GM19328 (cell line): Measurements from ENCODE around the gene IQCK.
A peak's percentile ranks its signal among the peaks of the same experiment; 100 is the strongest.
"Not testable (repeated sequence)": the region's sequence is repeated elsewhere in the genome, so short reads cannot be mapped to it uniquely, and the experiment has no call there.

ENCODE experiments used
- ATAC-seq: cut with Tn5 transposase; IDR thresholded peaks from one replicate; pipeline ENCODE4 v1.9.1; 2021; ENCODE audit warnings: mild to moderate bottlenecking, moderate library complexity; ENCODE audit not compliant: unreplicated experiment

Gene IQCK, protein sequence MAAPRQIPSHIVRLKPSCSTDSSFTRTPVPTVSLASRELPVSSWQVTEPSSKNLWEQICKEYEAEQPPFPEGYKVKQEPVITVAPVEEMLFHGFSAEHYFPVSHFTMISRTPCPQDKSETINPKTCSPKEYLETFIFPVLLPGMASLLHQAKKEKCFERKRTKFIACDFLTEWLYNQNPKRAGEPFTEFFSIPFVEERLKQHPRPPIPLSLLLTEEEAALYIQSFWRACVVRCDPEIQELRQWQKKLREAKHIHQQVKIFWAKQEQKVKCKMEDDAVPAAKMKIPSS

DNA sequence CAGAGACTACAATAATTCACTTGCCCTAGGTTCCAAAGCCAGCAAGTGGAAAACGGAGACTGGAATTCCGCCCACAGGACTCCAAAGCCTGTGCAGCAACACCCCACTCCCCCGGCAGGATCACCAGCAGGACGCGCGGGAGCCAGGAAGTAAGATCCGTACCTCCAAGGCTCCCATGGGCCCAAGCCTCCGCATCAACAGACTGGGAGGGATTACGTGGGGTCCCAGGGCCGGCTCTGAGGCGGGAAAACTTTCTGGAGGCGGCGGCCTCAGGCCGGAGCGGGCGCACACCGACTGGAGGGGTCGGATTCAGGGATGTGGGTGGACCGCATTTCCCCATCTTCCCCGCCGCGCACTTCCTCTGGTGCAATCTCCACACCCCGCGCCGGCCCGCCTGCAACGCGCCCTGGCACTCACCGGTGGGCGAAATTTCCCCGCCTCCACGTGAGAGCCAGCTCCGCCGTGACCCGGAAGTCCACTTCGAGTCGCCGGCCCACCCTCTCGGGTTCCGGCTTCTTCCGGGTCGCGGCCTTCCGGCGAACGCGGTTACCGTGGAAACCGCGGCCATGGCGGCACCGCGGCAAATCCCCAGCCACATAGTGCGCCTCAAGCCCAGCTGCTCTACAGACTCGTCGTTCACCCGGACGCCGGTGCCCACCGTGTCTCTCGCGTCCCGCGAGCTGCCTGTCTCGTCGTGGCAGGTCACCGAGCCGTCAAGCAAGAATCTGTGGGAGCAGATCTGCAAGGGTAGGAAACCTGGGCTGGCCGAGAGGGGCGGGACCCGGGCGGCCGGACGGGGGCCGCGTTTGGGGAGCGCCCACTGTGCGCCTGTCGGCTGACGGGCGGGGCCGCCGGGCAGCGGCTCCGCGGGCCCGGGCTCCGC lies at the start of gene IQCK, which contains the start of gene KNOP1:
Gene IQCK, plus strand, starts transcription at position 531 of the 883 bp plus-strand sequence. Its CDS starts 36 bp downstream, at position 567.
Gene KNOP1, minus strand, starts transcription at position 487 of the 883 bp plus-strand sequence. CDS start 3,192 bp downstream, outside the sequence.
- peak; percentile 93 for ATAC-seq

DNA sequence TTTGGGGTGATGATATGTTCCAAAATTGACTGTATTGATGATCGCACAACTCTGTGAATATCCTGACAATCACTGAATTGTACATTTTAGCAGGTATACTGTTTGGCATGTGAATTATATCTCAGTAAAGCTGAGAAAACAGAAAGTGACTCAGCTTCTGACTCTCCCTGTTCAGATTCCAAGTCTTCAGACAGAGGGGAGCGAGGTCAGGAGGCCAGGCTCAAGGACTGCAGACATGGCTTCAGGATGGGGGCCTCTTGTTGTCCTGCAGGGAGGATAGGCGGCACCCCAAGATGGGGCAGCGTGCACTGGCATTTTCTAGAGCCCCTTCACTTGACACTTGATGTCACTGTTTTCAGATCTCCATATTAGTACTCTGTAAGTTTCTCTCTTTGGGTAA lies 45.7 kb upstream of the IQCK start:
- ATAC-seq: no peak

DNA sequence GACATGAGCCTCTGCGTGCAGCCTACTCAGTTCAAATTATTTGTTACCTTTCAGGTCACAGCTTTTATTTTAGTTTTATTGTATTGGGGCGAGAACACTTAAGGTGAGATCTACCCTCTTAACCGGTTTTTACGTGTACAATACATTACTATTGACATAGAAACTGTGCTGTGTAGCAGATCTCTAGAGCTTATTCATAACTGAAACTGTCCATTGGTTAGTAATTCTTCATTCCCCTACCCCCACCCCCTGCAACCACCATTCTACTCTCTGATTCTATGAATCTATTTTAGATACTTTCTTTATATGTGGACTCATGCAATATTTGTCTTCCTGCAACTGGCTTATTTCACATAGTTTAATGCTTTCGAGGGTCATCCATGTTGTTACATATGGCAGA lies 43.6 kb upstream of the IQCK start:
- ATAC-seq: no peak

DNA sequence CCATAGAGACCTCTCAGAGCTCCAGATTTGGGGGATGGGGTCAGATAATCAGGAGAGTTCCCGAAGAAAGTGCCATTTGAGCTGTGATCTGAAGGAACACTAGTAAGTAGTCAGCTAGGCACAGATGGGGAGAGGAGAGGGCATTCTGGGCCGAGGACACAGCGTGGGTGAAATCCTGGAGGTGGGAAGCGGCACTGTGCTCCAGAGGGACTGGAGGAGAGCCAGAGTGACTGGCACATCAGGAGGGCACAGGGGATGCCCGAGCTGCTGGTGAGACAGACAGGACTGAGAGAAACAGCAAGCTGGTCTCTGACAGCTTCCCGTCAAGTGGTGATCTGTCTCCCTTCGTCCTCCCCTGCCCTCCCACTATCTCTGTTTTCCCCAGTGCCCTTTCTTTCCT lies 40.7 kb upstream of the IQCK start:
- no peak for ATAC-seq

DNA sequence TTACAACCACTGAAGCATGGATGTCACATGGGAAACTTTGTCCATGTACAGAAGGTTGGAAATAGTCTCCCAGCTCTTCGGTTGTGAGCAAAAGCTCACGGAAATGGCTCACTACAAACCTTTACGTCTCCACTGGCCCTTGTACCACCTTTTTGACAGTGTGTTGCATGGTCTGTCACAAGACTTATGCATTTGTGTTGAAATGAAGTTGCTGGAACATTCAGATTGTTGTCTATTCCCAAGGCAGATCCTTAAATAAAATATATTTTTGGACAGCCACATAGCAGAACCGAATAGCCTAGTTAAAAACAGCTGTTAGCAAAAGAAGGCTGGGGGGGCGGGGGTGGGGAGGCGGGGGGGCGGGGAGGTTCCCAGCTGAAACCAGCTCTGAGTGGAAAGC lies 39.3 kb upstream of the IQCK start:
- ATAC-seq: no peak

DNA sequence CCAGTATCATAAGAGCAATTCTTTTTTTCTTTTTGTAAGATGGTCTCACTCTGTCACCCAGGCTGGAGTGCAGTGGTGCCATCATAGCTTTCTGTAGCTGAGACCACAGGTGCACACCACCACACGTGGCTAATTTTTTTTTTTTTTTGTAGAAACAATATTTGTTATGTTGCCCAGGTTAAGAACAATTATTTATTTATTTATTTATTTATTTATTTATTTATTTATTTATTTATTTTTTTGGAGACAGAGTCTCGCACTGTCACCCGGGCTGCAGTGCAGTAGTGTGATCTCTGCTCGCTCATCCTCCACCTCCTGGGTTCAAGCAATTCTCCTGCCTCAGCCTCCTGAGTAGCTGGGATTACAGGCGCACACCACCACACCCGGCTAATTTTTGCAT lies 38.8 kb upstream of the IQCK start:
- not testable (repeated sequence) for ATAC-seq

DNA sequence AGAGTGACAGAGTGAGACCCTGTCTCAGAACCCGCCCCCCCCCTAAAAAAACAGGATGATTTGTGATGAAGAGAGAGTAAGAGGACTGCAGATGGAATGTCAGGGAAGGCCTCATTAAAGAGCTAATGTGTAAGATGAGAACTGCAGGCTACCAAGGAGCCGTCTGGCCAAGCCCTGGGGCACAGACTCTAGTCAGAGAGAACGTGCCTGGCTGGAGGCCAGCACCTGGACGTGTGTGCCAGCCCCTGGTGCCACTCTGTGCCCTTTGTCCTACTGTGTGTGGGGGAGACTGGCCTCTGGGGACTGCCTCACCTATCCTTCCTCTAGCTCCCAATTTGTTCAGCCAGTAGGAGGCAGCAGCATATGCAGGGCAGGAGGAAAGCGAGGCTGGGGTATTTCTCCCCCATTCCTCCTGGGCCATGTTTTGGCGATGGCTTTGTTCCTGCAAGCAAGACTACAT lies 37.2 kb upstream of the IQCK start:
- no peak for ATAC-seq

DNA sequence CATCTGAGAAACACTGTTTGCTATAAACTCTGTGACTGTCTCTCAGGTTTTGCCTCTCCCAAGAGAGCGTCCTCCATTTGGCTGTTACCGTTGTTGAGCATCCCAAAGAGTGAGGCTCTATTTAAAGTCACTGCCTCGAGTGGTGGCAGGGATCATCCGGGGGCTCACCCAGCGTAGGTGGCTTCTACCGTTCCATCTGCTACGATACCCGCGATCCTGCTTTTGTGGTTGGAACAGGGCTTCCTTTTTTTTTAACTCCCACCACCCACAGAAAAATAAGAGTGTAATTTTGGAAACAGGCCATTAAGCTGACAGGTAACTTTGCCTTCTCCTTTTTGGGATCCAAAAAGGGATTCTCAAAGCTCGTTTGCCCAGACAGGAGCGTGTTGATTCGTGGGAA lies 36.4 kb upstream of the IQCK start:
- ATAC-seq: no peak

DNA sequence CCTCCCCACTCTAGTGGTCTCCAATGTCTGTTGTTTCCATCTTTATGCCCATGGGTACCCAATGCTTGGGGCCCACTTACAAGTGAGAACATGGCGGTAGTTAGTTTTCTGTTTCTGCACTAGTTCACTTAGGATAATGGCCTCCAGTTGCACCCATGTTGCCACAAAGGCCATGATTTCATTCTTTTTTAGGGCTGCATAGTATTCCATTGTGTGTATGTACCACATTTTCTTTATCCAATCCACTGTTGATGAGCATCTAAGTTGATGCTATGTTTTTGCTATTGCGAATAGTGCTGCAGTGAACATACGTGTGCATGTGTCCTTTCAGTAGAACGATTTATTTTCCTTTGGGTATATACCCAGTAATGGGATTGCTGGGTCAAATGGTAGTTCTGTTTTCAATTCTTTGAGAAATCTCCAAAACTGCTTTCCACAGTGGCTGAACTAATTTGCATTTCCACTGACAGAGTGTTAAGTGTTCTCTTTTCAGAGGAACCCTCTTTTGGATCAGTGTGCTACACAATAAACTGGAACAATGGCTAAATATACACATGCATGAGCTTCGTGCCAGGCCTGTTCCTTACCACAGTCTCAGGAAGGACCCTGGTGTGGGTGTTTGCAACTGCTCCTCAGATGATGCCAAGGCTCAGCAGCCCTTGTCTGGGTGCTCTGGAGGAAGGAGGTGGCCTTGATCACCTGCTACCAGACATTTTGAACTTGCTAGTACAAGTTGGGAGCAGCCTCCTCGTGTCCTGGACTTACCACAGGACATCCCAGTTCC lies 34.4 kb upstream of the IQCK start:
- no peak for ATAC-seq

DNA sequence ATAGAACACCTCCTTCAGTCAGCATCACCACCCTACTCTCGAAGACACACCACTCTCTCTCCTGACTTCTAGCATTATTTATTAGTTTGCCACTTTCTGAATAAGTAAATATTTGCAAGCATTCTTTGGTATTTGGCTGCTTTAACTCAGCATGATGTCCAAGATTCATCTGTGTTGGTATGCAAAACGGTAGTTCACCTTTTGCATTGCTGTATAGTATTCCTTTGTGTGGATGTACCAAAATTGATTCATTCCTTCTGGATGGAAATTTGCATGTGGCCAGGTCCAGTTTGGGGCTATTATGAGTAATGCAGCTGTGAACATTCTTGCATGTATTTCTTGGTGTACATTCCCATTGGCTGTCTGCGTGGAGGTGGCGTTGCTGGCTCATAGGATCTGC lies 32.9 kb upstream of the IQCK start:
- ATAC-seq: no peak

DNA sequence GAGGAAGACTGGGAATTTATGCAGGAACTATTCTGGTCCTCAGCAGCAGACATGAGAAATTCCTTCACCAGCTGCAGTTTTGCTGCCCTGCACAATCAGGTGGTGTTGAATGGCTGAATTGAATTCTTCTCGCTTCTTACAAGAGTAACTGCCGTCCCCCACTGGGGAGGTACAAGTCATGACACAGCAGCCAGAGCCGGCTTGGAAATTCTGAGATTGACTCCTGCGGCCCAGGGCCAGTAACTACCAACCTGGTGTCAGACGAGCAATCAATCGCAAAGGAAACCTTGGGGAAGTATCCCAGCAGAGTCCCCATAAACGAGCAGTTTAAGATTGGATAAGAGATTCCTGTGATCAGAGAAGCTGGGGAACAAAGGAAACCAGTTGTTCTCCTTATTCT lies 30.8 kb upstream of the IQCK start:
- ATAC-seq: no peak

DNA sequence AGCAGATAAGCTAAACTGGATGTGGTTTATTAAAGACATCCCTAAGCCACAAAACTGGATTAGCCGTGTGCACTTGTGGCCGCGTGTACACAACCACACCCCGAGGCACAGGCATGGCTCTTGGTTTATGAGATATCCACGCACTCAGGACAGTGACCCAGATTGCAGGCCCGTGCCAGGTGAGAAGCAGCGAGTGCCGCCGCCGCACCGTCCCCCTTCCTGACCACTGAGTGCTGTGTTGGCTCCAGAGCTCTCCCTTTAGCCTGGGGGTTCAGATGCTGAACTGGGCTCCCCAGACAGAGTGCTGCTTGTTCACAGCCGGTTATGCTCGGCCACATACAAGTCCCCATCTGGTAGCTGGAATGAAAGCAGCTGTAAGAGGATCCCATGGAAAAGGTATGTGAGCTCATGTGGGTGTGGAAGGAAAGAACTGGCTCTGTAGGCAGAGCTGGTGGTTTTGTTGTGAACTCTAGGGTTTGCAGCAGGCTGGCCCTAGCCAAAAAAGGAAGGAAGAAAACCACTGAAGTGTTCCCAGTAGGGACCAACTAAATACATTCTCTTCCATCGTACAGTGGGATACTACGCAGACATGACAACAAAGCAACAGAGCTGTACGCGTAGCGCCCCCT lies 29.6 kb upstream of the IQCK start:
- ATAC-seq: no peak

DNA sequence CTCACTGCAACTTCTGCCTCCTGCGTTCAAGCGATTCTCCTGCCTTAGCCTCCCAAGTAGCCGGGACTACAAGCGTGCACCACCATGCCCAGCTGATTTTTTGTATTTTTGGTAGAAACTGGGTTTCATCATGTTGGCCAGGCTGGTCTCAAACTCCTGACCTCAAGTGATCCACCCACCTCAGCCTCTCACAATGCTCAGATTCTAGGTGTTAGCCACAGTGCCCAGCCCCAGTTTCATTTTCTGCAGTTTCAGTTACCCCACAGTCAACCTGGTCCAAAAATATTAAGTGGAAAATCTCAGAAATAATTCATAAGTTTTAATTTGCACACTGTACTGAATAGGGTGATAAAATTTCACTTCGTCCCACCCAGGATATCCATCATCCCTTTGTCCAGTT lies 28.7 kb upstream of the IQCK start:
- no peak for ATAC-seq

DNA sequence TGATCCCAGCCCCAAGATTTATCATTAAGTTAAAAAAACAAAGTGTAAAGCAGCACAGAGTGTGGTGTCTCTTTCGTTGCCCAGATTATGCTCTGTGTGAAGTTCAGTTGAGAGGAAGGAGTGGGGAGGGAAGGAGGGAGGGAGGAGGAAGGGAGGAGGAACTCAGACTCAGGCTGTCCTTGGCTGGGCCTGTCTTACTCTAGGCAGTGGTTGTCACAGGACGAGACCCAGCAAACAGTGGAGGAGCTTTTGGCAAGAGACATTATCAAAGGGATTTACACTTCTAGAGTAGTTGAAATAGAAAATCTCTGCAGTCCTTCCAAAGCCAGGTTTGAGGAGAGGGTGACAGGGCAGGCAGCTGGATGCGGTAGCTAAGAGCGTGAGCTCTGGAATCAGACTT lies 27.9 kb upstream of the IQCK start:
- no peak for ATAC-seq

DNA sequence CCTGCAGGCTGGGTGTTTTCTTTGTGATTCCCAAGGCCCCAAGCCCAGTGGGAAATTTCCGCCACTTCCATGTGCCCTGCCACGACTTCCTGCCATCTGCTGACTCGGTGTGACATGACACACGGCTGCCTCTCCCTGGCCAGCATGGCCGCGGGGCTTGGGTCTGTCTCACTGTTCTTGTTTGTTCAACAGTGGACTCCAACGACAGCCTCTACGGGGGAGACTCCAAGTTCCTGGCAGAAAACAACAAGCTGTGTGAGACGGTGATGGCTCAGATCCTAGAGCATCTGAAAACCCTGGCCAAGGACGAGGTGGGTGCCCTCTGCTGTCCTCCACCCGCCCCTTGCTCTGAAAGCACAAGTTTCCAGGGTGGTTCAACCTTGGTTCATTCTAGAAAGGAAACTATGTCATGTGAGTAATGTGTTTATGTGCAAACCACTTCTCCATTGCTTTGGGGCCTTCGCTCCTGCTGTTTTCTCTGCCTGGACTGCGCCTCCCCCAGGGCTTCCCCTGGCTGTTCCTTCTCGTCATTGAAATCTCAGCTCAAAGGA lies 26.8 kb upstream of the IQCK start:
- ATAC-seq: no peak

DNA sequence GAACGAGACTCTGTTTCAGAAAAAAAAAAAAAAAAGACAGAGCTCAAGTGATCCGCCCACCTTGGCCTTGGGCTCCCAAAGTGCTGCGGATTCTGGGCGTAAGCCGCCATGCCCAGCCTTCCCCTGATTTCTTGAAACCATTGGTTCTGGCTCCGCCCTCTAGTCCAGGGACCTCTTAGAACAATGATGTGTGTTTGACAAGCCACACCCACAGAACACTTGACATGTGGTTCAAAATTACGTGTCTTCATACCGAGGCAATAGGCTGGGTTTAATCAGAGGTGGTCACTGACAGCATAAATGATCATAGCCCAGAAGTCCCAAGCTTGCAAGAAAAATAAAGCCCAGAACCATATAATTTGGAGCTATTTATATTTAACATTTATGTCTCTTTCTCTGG lies 23.1 kb upstream of the IQCK start:
- no peak for ATAC-seq

DNA sequence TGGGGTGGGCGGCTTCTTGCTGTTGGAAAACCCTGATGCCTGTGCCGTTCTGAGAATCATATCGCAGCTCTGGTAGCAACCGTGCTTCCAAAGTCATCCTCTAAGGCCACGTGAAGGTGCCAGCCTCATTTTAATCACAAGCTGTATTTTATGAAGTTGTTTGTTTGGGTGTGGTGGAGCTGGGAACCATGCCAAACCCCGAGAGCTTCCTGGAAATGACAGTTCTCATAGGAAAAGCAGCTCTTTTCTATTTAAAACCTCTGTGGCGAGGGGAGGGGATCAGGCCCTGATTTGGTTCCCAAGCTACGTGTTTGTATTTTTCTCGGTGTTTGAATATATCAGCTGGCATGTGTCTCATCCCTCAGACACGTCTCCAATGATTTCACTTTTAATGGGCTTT lies 21.7 kb upstream of the IQCK start:
- ATAC-seq: no peak

DNA sequence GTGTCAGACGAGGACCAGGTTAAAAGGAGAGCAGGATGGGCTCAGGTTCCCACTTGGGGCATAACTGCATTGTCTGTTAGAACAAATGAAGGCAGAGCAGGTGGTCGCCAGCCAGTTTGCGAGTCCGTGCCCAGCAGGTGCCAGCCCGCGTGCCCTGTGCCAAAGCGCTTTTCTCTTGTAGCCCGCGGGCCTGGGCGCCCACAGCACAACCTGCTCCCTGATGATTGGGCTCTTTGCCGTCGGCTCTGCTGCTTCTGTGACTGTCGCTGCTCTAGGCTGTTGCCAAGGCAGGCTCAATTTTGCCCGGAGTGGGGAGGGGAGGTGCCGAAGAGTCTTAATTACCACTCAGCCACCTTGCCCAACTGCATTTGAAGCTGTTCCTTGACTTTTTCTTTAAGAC lies 21.1 kb upstream of the IQCK start:
- no peak for ATAC-seq

DNA sequence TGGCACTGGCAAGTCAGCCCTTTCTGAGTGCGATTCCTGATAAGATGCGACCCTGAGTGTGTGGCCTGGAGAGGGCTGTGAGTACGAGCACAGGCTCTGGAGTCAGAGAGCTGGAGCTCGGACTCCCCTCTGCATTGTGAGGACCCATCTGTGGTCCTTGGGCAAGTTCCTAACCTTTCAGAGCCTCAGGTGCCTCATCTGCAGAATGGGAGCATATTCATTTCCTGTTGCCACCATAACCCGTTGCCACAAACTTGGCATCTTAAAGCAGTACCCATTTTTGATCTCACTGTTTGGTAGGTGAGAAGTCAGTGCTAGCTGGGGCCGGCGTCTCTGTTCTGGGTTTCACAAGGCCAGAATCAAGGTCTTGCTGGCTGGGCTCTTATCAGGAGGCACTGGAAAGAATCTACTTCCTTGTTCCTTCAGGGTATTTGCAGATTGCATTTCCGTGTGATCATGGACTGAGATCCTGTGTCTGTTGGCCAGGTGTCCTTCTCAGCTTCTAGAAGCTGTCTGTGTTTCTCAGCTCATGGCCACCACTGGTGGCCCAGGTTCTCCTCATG lies 20.2 kb upstream of the IQCK start:
- ATAC-seq: no peak
